Transverse colon (tissue), 4 donors: Measurements from ENCODE around the gene PAFAH2.

ENCODE experiments used
- CTCF ChIP-seq, 5 experiments: fragments of 200-600 bp in 3 of 5; fragments of 450-650 bp in 2 of 5; sonication (generic) in 3 of 5; IDR thresholded peaks; 1 replicate in 2 of 5; 2 replicates in 3 of 5; pipeline ENCODE4 v1.5.1; 2016 to 2017; ENCODE audit warnings: antibody characterized with exemption in 5 of 5, inconsistent platforms in 3 of 5, mild to moderate bottlenecking in 2 of 5, moderate library complexity in 1 of 5
- EP300 ChIP-seq: sonication (generic); formaldehyde crosslinking; IDR thresholded peaks from one replicate; pipeline ENCODE4 v1.6.1; 2017; ENCODE audit warnings: antibody characterized with exemption, low read depth
- POLR2A ChIP-seq: fragments of 450-650 bp; IDR thresholded peaks from one replicate; pipeline ENCODE4 v1.6.1; 2016; ENCODE audit warnings: antibody characterized with exemption, mild to moderate bottlenecking, moderate library complexity
- POLR2AphosphoS5 ChIP-seq, 3 donors: sonication (generic); formaldehyde crosslinking; IDR thresholded peaks; one replicate each; pipeline ENCODE4 v1.6.1; 2016; ENCODE audit warnings: antibody characterized with exemption in 3 of 3

GRCh38 chr1:26031196-26031595 is 33.3 kb upstream of the PAFAH2 start:
- no peak for TF ChIP-seq CTCF (IDR thresholded peaks at IDR 0.05)
- TF ChIP-seq POLR2A, result no peak
- TF ChIP-seq POLR2AphosphoS5 (IDR thresholded peaks at IDR 0.05), result no peak
- no peak for TF ChIP-seq EP300
